ENCODE measurements around the gene KIZ.

Gene KIZ

DNA sequence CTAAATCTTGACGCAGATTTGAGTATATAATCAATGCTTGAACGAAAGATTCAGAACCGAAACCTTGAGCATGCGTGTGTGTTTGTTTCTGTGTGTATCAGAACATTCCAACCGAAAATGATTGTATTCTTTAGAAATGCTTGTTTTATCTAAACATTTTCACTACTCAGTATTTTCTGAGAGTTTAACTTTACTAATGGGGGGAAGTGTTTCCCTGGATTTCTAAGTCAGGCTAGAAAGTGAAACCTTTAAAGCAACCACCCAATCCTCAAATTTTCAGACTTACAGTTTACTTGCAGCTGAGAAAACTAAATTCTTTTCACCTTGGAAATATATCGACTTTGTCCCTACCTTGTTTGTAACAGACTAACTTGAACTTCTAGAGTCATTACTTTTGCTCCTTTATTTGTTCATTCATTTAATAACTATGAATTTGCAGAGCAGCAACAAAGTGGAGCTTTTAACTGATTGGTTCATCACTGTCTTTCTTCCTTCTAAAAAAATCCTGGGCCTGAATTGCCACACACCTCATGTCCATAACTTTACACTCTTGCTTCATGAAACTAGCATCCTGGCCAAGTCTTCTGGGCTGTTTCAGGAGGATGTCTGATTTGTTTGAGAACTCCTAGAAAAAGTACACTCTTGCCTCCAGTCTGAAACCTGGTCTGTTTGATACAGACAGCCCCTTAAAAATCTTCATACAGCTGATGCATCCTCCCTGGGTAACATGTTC, 99.5 kb downstream of the KIZ start:
- TF ChIP-seq, protein P1, sequence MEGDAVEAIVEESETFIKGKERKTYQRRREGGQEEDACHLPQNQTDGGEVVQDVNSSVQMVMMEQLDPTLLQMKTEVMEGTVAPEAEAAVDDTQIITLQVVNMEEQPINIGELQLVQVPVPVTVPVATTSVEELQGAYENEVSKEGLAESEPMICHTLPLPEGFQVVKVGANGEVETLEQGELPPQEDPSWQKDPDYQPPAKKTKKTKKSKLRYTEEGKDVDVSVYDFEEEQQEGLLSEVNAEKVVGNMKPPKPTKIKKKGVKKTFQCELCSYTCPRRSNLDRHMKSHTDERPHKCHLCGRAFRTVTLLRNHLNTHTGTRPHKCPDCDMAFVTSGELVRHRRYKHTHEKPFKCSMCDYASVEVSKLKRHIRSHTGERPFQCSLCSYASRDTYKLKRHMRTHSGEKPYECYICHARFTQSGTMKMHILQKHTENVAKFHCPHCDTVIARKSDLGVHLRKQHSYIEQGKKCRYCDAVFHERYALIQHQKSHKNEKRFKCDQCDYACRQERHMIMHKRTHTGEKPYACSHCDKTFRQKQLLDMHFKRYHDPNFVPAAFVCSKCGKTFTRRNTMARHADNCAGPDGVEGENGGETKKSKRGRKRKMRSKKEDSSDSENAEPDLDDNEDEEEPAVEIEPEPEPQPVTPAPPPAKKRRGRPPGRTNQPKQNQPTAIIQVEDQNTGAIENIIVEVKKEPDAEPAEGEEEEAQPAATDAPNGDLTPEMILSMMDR (IDR thresholded peaks at IDR 0.05; ENCODE audit: extremely low read depth, missing control alignments): no peak
- DNase-seq (ENCODE audit: low spot score): no peak

DNA sequence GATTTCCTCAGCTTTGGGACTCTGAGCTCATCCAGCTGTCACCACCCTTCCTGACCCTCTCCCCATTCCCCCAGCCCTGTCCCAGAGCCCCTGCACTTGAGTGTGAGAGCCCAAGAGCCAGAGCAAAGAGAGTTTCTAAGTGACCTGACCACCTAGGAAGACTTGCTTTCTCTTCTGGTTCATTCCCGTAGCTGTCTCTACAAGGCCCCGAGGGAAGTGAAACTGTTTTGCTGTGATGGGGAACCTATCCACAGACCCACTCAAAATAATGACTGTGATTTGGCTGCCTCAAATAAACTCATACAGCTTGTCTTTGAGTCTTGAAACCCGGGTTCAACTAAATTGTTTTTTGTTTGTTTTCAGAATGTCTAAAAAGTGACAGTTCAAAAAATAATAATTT, 102.6 kb downstream of the KIZ start:
- DNase-seq (ENCODE audit: low spot score): peak; percentile 51
- TF ChIP-seq, protein P1 (IDR thresholded peaks at IDR 0.05; ENCODE audit: extremely low read depth, missing control alignments): no peak

DNA sequence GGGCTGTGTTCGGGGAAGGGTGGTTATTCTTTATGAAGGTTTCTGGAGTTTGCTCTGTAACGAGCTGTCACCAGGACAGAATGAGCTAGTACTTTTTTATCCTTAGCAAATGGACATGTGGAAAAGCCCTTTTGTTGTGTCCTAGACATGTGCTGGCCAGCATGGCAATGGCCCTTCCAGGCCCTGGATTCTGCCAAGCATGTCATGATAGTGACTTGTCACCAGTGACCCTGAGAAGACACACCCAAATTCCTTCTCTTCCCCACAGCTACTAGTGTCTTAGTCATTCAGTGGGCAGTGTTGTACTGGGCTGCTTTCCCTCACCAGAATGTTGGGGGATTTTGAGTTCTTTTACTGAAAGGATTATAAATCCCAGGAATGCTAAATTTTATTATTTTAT, 103.3 kb downstream of the KIZ start:
- TF ChIP-seq, protein P1 (IDR thresholded peaks at IDR 0.05; ENCODE audit: extremely low read depth, missing control alignments): no peak
- DNase-seq (ENCODE audit: low spot score): no peak

DNA sequence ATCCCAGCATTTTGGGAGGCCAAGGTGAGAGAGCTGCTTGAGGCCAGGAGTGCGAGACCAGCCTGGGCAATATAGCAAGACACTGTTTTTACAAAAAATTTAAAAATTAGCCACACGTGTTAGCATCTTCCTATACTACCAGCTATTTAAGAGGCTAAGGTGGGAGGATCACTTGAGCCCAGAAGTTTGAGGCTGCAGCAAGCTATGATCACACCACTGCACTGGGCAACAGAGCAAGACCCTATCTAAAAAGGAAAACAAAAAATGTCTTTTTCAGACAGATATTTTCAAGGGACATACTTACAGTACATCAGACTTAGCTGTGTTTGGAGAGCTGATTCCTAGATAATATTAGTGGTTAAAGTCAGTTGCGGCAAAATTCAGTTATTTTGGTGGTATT, 104.3 kb downstream of the KIZ start:
- DNase-seq (ENCODE audit: low spot score): no peak
- TF ChIP-seq, protein P1 (IDR thresholded peaks at IDR 0.05; ENCODE audit: extremely low read depth, missing control alignments): no peak

DNA sequence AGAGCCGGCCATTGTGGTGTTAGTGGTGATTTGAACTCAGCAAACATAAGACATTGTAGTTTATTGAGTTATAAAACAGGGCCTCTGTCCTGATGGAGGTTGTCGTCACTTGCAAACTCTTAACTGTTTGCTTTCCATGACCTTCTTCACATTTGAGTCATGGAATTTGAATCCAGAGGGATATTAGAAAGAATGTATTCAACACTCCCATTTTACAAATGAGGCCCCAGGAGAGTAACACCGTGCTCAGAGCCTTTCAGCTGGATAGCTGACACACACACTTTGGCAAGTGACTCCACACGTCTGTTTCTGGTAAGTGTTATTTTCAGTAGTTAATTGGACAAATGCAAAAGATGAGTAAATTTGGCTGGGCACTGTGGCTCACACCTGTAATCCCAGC, 104.8 kb downstream of the KIZ start:
- TF ChIP-seq, protein P1 (IDR thresholded peaks at IDR 0.05; ENCODE audit: extremely low read depth, missing control alignments): no peak
- DNase-seq (ENCODE audit: low spot score): no peak

DNA sequence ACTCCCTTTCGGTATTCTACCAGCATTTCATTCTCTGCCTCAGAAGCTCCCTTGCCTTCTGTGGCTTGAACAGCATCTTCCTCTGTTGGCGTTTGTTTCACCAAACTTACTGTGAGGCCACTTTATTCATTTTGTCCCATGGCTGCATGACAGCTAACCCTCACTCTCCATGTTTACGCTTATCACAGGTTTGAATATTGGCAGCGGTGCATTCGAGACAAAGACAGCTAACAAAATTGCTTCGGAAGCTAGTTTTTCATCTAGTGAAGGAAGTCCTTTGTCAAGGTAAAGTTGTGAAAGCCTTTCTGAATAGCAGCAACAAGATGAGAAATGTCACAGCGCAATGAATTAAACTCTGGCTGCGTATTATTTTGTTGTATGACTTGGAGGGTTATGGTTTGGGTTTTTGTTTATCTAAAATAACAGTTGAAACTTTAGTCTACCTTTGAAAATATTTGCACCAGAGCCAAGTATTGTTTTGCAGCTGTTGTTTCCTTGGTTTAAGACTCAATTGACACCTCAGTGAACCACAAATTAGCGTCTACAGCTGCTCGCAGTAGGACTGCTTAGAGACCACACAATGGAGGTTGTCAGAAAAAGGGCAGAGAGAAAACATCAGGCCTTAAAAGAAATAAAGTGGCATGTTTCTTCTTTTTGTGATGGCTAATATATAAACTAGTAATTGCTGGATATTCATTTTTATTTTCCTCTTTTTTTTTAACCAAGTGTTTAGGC, 106.8 kb downstream of the KIZ start:
- TF ChIP-seq, protein P1 (IDR thresholded peaks at IDR 0.05; ENCODE audit: extremely low read depth, missing control alignments): no peak
- no peak for DNase-seq (ENCODE audit: low spot score)

DNA sequence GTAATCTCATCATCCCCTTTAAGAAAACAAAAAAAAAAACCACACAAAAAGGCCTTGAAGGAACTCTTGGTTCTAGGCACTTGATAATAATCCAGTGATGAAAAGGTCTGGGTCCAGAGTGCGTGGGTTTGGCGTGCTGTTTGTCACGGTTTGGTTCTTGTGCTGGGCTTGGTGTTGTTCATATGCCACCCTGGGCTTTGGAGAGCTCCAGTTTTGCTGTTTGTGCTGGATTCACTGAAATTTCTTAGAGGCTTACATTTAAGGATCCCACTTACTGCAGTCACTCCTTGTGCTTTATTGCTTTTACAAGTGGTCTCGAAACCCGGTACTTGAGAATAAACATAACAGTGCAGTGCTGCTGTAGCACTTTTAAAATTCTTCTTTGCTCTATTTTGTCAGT, 108.4 kb downstream of the KIZ start:
- DNase-seq (ENCODE audit: low spot score): no peak
- TF ChIP-seq, protein P1 (IDR thresholded peaks at IDR 0.05; ENCODE audit: extremely low read depth, missing control alignments): no peak

All from GM20000 (cell line).